ENCODE data around the gene RIT1. TPM values are rescaled to one million over a fixed set of nuclear protein-coding genes. Genes with fewer than 3 reads are reported as not detected.

Gene RIT1
- total RNA-seq, 1 experiment from 2014 or later = 59.2 TPM

DNA sequence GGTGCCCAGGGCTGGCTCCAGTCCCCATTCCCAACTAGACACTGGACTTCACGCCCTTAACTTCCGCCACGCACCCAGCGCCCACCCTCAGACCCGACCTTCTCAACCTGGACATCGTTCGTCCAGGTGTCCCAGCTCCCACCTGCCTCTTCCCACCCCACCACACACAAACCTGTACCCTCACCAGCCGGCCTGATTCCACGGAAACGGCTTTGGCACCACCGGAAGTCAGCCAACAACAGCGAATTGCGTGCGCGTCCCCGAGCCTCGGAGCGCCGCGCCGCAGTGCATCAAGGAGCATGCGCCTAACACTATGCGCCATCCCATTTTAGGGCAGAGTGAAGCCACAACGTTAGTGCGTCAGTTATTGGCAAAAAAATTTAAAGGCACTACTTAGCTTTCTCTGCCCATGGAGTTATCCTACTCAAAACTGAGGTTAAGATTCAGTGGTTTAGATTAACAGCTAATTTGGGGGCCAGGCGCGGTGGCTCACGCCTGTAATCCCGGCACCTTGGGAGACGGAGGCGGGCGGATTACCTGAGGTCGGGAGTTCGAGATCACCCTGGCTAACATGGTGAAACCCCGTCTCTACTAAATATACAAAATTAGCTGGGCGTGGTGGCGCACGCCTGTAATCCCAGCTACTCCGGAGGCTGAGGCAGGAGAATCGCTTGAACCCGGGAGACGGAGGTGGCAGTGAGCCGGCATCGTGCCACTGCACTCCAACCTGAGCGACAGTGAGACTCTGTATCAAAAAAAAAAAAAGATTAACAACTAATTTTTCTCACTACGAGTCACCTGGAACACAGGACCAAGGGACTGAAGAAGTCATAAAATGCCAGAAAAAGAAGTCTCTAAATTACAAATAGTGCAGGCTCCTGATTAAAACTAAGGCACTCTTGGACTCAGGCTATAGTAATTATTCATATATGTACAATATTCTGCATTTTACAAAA is 53.9 kb downstream of the RIT1 start, which contains the start of gene GON4L:
GON4L (minus strand) TSS at position 240 of the 956 bp plus-strand sequence. CDS start 3,434 bp downstream, outside the sequence.
- Histone ChIP-seq H3K4me2 (peak within 1 kb of the TSS; percentile 90), H3K4me3 (peak within 1 kb of the TSS; percentile 75), H3K27ac (no peak within 1 kb of the TSS), H3K4me1 (replicated peaks; ENCODE audit: insufficient read depth) (peaks cover 18% of the 10 kb centered on the region), H3K79me2 (ENCODE audit: low read depth) (peaks cover 42% of the 10 kb centered on the region), H3K9me3 (ENCODE audit: insufficient read depth, low read depth) (no peaks in the 10 kb centered on the region), H4K20me1 (ENCODE audit: insufficient read depth) (no peaks in the 10 kb centered on the region; the same call in 1 of the 2 replicates), H2AFZ (peak within 1 kb of the TSS; percentile 92), H3F3A (ENCODE audit: insufficient read depth, low read depth) (peaks cover 43% of the 10 kb centered on the region), H3K9me2 (ENCODE audit: insufficient read depth) (no peaks in the 10 kb centered on the region), H3K27me3 (ENCODE audit: insufficient read depth, low read depth) (peaks cover 15% of the 10 kb centered on the region; the same call in 1 of the 2 replicates), H3K36me3 (ENCODE audit: low read depth) (peaks cover 23% of the 10 kb centered on the region; the same call in 1 of the 2 replicates)
- no TSS peak for BruUV-seq (replicated peaks)
- CTCF ChIA-PET = interaction anchor here (0.5 to 1.2 kb wide), 4 partner anchors 101 to 529 kb away, joined by 3 to 6 read pairs (median 4); partner anchors contain the start of gene MEX3A
- DNase-seq = peak; percentile 84 to 85
- intact Hi-C loops (cut with micrococcal nuclease; ENCODE audit: unreplicated experiment) = loop anchor here (5.0 kb wide), 1 partner anchor 55 kb away; the partner anchor contains the start of gene RIT1
- TF ChIP-seq, protein P1, sequence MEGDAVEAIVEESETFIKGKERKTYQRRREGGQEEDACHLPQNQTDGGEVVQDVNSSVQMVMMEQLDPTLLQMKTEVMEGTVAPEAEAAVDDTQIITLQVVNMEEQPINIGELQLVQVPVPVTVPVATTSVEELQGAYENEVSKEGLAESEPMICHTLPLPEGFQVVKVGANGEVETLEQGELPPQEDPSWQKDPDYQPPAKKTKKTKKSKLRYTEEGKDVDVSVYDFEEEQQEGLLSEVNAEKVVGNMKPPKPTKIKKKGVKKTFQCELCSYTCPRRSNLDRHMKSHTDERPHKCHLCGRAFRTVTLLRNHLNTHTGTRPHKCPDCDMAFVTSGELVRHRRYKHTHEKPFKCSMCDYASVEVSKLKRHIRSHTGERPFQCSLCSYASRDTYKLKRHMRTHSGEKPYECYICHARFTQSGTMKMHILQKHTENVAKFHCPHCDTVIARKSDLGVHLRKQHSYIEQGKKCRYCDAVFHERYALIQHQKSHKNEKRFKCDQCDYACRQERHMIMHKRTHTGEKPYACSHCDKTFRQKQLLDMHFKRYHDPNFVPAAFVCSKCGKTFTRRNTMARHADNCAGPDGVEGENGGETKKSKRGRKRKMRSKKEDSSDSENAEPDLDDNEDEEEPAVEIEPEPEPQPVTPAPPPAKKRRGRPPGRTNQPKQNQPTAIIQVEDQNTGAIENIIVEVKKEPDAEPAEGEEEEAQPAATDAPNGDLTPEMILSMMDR (conservative IDR thresholded peaks at IDR 0.05) = no peak
- no peak for TF ChIP-seq EZH2 (IDR thresholded peaks at IDR 0.05; ENCODE audit: low read depth)
- POLR2A ChIA-PET (ENCODE audit: unreplicated experiment) = interaction anchor here (0.7 to 0.8 kb wide), 2 partner anchors 36 to 74 kb away, joined by 3 read pairs; no protein-coding TSS in a partner anchor

DNA sequence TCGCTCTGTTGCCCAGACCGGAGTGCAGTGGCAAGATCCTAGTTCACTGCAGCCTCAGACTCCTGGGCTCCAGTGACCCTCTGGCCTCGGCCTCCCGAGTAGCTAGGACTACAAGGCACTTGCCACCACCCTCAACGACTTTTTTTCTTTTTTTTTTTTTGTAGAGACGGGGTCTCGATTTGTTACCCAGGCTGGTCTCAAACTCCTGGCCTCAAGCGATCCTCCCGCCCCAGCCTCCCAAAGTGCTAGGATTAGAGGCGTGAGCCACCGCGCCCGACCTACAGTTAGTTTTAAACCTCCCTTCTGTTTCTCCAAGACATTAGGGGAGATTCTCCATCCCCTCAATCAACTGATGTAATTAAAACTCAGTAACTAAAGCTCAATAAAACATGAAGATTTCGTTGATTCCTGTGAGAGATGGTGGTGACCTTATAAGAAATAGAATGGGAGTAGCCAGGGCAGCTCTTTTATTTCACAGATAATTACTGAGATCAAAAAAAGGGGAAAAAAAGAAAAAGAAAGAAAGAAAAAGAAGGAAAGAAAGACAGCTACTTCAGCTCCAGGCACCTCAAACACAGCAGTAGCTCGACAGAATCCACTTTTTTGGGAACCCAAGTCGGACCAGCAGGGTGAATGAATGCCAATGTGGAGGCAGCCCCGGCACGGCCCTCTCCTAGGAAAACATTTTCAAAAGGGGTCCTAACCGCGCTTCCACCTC is 54.7 kb downstream of the RIT1 start:
- Histone ChIP-seq H4K20me1 (ENCODE audit: insufficient read depth) (no peaks in the 10 kb centered on the region; the same call in 1 of the 2 replicates), H3F3A (ENCODE audit: insufficient read depth, low read depth) (peaks cover 43% of the 10 kb centered on the region), H3K79me2 (ENCODE audit: low read depth) (peaks cover 50% of the 10 kb centered on the region), H3K4me2 (peak overlapping the region; percentile 90), H3K27ac (no peak overlapping the region), H3K27me3 (ENCODE audit: insufficient read depth, low read depth) (peaks cover 8% of the 10 kb centered on the region; the same call in 1 of the 2 replicates), H3K9me2 (ENCODE audit: insufficient read depth) (no peaks in the 10 kb centered on the region), H2AFZ (peak overlapping the region; percentile 92), H3K9me3 (ENCODE audit: insufficient read depth, low read depth) (no peaks in the 10 kb centered on the region), H3K4me1 (replicated peaks; ENCODE audit: insufficient read depth) (peaks cover 18% of the 10 kb centered on the region), H3K36me3 (ENCODE audit: low read depth) (peaks cover 23% of the 10 kb centered on the region; the same call in 1 of the 2 replicates), H3K4me3 (peak overlapping the region; percentile 75)
- POLR2A ChIA-PET (ENCODE audit: unreplicated experiment) = interaction anchor here (0.6 to 0.9 kb wide), 3 partner anchors 75 to 559 kb away, joined by 3 to 10 read pairs (median 4); no protein-coding TSS in a partner anchor
- intact Hi-C loops (cut with micrococcal nuclease; ENCODE audit: unreplicated experiment) = loop anchor here (5.0 kb wide), 1 partner anchor 56 kb away; the partner anchor contains the start of gene RIT1
- TSS peak; percentile 67 for BruUV-seq (replicated peaks)
- DNase-seq = no peak
- TF ChIP-seq, protein P1 (conservative IDR thresholded peaks at IDR 0.05) = no peak
- TF ChIP-seq EZH2 (IDR thresholded peaks at IDR 0.05; ENCODE audit: low read depth) = no peak
- CTCF ChIA-PET = interaction anchor here (1.2 kb wide), 1 partner anchor 100 kb away, joined by 3 read pairs; no protein-coding TSS in a partner anchor

DNA sequence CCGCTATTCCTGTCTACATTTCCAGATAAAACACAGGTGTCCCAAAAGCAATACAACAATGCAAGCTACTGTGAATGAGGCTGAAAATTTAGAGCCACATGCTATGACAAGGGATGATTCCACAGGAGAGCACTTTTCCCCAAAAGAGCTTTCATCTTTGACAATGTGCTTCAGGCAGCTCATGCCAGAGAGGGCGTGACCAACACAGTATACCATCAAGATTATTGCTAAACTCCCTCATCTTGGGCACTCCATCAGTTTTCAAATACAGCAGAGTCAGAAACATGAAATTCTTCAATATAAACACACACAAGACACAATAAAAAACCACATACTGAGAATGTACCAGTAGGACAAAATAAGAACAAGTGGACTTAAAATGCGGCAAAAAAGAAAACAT is 60.8 kb downstream of the RIT1 start:
- POLR2A ChIA-PET (ENCODE audit: unreplicated experiment) = no interaction called here
- intact Hi-C loops (cut with micrococcal nuclease; ENCODE audit: unreplicated experiment) = no loop called here
- no peaks in the 10 kb centered on the region for H3K4me1 ChIP-seq (replicated peaks; ENCODE audit: insufficient read depth)
- CTCF ChIA-PET = no interaction called here
- no TSS peak for BruUV-seq (replicated peaks)
- peaks cover 18% of the 10 kb centered on the region; the same call in 1 of the 2 replicates for H3F3A ChIP-seq (ENCODE audit: insufficient read depth, low read depth)
- no peak overlapping the region for H3K4me2 ChIP-seq
- H3K36me3 ChIP-seq (ENCODE audit: low read depth) = peaks cover 41% of the 10 kb centered on the region; the same call in 1 of the 2 replicates
- H3K79me2 ChIP-seq (ENCODE audit: low read depth) = peaks cover 70% of the 10 kb centered on the region
- H3K27me3 ChIP-seq (ENCODE audit: insufficient read depth, low read depth) = no peaks in the 10 kb centered on the region
- no peak overlapping the region for H3K4me3 ChIP-seq
- DNase-seq = no peak
- H2AFZ ChIP-seq = no peak overlapping the region
- H3K9me3 ChIP-seq (ENCODE audit: insufficient read depth, low read depth) = no peaks in the 10 kb centered on the region
- no peak overlapping the region for H3K27ac ChIP-seq
- H4K20me1 ChIP-seq (ENCODE audit: insufficient read depth) = peaks cover 8% of the 10 kb centered on the region
- no peak for TF ChIP-seq EZH2 (IDR thresholded peaks at IDR 0.05; ENCODE audit: low read depth)
- TF ChIP-seq, protein P1 (conservative IDR thresholded peaks at IDR 0.05) = no peak
- no peaks in the 10 kb centered on the region for H3K9me2 ChIP-seq (ENCODE audit: insufficient read depth)

All from PC-9 (cell line).